CD4-positive, alpha-beta T cell treated with Interleukin-2 at 100 ng/mL for 4 hours (primary cell): ENCODE data around the gene B4GALNT3.

Experiments used
- DNase-seq: peaks from one replicate; pipeline ENCODE4 v3.0.0-alpha.2; 2020; ENCODE audit warnings: low spot score

B4GALNT3 gene

DNA sequence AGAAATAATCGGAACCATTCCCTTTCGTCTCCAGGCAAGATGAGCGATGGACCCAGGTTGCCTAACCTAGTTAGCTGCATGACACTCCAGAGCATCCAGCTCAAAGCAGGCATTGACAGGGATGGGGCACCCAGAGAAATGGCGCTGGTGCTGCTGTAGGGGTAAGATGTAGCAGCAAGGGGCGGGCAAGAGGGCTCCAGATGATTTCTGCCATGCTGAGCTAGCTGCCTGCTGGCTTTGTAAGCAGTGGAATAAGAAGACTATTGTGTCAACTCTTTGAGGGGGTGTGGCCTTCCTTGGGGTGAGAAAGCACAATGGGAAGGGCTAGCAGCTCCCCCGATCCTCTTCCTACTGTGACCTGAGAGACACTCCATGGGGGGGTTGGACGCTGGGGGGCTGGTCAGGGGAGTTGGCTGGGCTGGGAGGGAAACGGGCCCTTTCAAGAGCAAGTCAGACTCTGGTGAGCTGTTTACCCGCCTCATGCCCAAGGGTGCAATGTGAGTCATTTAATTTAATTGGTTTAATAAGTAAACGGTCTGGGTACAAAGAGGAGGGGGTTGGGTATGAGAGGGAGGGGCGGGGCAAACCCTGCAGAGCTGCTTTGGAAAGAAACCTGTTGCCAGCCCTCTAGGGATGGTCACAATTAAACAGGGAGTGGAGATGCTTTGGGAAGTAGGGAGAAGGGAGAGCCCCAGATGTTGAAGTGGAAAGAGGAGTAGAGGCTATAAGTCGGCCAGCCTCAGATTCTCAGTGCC is 50.5 kb downstream of the B4GALNT3 start:
- DNase-seq = no peak

GRCh38 chr12:512933-513332 is 53.2 kb downstream of the B4GALNT3 start:
- no peak for DNase-seq

DNA sequence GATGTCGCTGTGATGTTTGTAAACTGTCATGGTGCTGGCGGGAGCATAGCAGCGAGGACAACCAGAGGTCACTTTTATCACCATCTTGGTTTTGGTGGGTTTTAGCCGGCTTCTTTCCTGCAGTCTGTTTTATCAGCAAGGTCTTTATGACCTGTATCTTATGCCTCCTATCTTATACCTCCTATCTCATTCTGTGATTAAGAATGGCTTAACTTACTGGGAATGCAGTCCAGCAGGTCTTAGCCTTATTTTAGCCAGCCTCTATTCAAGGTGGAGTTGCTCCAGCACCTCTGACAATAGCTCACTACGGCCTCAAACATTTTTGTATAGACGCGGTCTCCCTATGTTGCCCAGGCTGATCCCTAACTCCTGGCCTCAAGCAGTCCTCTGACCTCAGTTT is 53.7 kb downstream of the B4GALNT3 start:
- DNase-seq = no peak

- DNase-seq = no peak
These were observed 57.8 kb downstream of the B4GALNT3 start for GRCh38 chr12:517538-517937.

GRCh38 chr12:520119-520518 is 60.4 kb downstream of the B4GALNT3 start:
- no peak for DNase-seq

DNA sequence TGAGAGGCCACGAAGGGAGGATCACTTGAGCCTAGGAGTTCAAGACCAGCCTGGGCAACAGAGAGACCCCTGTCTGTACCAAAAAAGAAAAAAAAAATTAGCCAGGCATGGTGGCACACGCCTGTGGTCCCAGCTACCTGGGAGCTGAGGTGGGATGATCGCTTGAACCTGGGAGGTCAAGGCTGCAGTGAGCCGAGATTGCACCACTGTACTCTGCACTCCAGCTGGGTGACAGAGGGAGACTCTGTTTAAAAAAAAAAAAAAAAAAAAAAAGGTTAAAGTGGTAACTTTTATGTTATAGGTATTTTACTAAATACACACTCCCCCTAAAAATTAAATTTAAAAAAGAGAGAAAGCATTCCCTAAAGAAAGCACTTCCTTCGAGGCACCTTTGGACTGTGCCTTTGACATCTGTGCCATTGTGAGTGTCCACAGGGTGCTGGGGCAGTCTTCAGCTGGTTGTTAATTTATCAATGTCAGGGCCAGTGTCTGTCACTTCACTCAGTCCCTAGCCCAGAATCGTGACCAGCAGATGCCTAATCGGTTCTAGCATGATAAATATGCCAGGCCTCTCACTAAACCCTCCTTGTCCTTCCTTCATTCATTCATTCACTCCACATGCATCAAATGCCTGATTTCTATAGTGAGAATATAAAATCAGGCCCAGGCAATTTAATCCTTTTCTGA is 63.1 kb downstream of the B4GALNT3 start:
- DNase-seq = no peak

GRCh38 chr12:524167-524951 is 64.6 kb downstream of the B4GALNT3 start:
- no peak for DNase-seq

- no peak for DNase-seq
These were observed 66.3 kb downstream of the B4GALNT3 start for GRCh38 chr12:526089-526488.

GRCh38 chr12:527241-527640 is 67.5 kb downstream of the B4GALNT3 start:
- DNase-seq = no peak

- no peak for DNase-seq
These were observed 68.0 kb downstream of the B4GALNT3 start for GRCh38 chr12:527729-528128.

- no peak for DNase-seq
These were observed 70.6 kb downstream of the B4GALNT3 start for GRCh38 chr12:530308-530707.

DNA sequence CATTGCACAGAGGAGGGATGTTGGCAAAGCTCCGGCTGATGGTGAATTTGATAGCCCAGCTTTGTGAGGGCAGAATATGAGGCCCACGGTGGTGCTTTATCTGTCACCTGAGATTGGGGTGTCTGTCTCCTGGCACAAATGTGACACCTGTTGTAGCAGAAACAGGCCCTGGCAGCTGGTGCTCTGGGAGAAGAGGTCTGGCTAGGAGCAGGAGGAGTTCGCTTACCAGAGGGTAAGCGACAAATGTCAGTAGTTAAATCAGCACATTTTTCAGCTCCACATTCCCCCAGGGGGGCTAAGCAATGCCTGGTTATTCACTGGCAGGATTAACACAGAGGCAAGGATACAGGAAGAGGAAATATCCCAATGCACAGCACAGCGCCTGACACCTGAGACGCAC is 71.1 kb downstream of the B4GALNT3 start:
- no peak for DNase-seq

DNA sequence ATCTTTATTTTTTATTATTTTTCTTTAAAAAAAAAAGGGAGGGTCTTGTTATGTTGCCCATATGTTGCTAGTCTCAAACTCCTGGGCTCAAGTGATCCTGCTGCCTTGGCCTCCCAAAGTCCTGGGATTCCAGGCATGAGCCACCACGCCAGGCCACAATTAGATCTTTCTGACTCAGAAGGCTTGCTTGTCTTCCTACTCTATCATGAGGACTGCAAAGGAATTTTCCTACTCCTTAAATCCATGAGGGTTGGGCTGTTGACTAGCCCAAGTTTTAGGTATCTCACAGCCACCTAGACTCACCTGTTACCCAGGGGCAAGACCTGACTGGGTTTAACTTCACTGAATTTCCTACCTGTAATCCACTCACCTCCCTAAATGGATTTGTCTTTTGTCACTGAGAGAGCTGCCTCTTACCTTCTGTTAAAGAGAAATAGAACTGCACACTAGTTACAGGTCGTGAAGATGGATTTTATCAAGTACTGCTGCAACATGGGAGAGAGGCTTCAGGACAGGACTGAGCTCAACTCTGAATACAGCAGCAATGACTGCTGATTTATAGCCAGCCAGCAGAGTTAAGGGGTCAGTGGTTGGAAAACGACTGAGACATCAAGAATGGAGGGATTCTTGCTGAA is 72.3 kb downstream of the B4GALNT3 start:
- no peak for DNase-seq

GRCh38 chr12:532908-533565 is 73.3 kb downstream of the B4GALNT3 start:
- no peak for DNase-seq

- no peak for DNase-seq
These were observed 74.0 kb downstream of the B4GALNT3 start for GRCh38 chr12:533718-534117.

DNA sequence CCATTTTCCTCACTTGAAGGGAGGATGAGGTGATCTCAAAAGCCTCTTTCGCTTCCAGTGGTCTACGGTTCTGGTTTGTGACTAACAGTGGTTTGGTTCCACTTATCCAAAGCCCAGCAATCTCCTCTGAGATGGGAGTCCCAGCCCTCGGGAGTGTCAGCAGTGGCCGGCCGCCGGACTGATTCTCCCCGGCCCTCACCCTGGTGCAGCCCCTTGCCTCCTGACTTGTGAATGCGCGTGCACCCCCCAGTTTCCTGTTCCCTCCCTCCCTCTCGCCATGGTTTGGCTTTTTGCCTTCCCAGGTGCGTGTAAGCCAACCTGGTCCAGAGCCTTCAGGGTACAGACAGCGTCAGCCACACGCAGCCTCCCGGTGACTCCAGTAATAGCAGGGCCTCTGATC is 74.5 kb downstream of the B4GALNT3 start:
- no peak for DNase-seq

- no peak for DNase-seq
These were observed 75.7 kb downstream of the B4GALNT3 start for GRCh38 chr12:535396-535795.

- no peak for DNase-seq
These were observed 77.1 kb downstream of the B4GALNT3 start for GRCh38 chr12:536751-537245.

DNA sequence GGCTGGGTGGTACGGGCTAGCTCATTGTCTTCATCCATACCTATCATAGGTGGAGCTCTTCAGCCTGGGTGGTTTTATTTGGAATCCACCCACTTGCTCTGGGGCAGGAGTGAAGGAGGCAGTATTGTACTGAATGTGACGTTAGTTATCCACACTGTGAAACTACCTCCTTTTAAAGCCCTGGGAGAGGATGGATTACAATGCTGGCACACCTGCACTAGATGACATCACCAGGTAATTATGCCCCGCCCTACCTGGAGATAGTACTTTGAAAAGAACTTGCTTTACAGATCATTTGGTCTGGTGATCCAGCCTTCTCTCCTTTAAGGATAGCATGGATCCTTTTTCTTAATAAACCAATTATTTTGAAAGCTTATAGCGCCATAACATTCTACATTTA is 78.0 kb downstream of the B4GALNT3 start:
- no peak for DNase-seq

GRCh38 chr12:538731-539539 is 79.2 kb downstream of the B4GALNT3 start:
- peak; percentile 79 for DNase-seq
